ENCODE results near the gene CYBC1. TPM values are rescaled to one million over a fixed set of nuclear protein-coding genes. Genes with fewer than 3 reads are reported as not detected.
"Not testable (repeated sequence)": the region's sequence is repeated elsewhere in the genome, so short reads cannot be mapped to it uniquely, and the experiment has no call there.

Gene CYBC1
- total RNA-seq, 1 donor, result 72.4 TPM

GRCh38 chr17:82463391-82463790 is 12.8 kb upstream of the CYBC1 start:
- H3K4me2 ChIP-seq (ENCODE audit: insufficient read depth, low read length), result no peak overlapping the region
- peaks cover 34% of the 10 kb centered on the region for H3K36me3 ChIP-seq (ENCODE audit: insufficient read depth, low read length)
- peak; percentile 4 for DNase-seq (ENCODE audit: insufficient read length, low spot score, missing footprints)
- H3K27me3 ChIP-seq (ENCODE audit: insufficient read depth, low read length), result no peaks in the 10 kb centered on the region
- peaks cover 7% of the 10 kb centered on the region for H3K79me2 ChIP-seq (ENCODE audit: insufficient read depth, low read length)
- H3K9me3 ChIP-seq (ENCODE audit: low read depth, low read length), result no peaks in the 10 kb centered on the region
- no peak overlapping the region for H2AFZ ChIP-seq (ENCODE audit: low read length)
- TF ChIP-seq, protein P1, sequence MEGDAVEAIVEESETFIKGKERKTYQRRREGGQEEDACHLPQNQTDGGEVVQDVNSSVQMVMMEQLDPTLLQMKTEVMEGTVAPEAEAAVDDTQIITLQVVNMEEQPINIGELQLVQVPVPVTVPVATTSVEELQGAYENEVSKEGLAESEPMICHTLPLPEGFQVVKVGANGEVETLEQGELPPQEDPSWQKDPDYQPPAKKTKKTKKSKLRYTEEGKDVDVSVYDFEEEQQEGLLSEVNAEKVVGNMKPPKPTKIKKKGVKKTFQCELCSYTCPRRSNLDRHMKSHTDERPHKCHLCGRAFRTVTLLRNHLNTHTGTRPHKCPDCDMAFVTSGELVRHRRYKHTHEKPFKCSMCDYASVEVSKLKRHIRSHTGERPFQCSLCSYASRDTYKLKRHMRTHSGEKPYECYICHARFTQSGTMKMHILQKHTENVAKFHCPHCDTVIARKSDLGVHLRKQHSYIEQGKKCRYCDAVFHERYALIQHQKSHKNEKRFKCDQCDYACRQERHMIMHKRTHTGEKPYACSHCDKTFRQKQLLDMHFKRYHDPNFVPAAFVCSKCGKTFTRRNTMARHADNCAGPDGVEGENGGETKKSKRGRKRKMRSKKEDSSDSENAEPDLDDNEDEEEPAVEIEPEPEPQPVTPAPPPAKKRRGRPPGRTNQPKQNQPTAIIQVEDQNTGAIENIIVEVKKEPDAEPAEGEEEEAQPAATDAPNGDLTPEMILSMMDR (IDR thresholded peaks at IDR 0.05; ENCODE audit: extremely low read depth, low read depth, low read length), result no peak
- H3K27ac ChIP-seq (ENCODE audit: low read depth, low read length), result no peak overlapping the region
- peaks cover 4% of the 10 kb centered on the region for H3K4me1 ChIP-seq (ENCODE audit: insufficient read depth, low read length)
- no peak overlapping the region for H3K4me3 ChIP-seq (ENCODE audit: insufficient read depth, low read length)
- H4K20me1 ChIP-seq (ENCODE audit: insufficient read depth, low read length), result no peaks in the 10 kb centered on the region

GRCh38 chr17:82461827-82462524 is 11.4 kb upstream of the CYBC1 start:
- no peaks in the 10 kb centered on the region for H3K27me3 ChIP-seq (ENCODE audit: insufficient read depth, low read length)
- H3K36me3 ChIP-seq (ENCODE audit: insufficient read depth, low read length), result peaks cover 34% of the 10 kb centered on the region

GRCh38 chr17:82459936-82460335 is 9.4 kb upstream of the CYBC1 start:
- H3K27ac ChIP-seq (ENCODE audit: low read depth, low read length); H4K20me1 ChIP-seq (ENCODE audit: insufficient read depth, low read length); H3K27me3 ChIP-seq (ENCODE audit: insufficient read depth, low read length); H3K9me3 ChIP-seq (ENCODE audit: low read depth, low read length); H2AFZ ChIP-seq (ENCODE audit: low read length); H3K4me3 ChIP-seq (ENCODE audit: insufficient read depth, low read length); H3K79me2 ChIP-seq (ENCODE audit: insufficient read depth, low read length): not testable (repeated sequence)
- peak overlapping the region; percentile 97 for H3K4me2 ChIP-seq (ENCODE audit: insufficient read depth, low read length)
- peak; percentile 75 for DNase-seq (ENCODE audit: insufficient read length, low spot score, missing footprints)
- peaks cover 25% of the 10 kb centered on the region for H3K36me3 ChIP-seq (ENCODE audit: insufficient read depth, low read length)
- peaks cover 12% of the 10 kb centered on the region for H3K4me1 ChIP-seq (ENCODE audit: insufficient read depth, low read length)

More at GRCh38 chr17:82461827-82462524, 11.4 kb upstream of the CYBC1 start:
- Histone ChIP-seq H3K79me2 (ENCODE audit: insufficient read depth, low read length) (peaks cover 7% of the 10 kb centered on the region), H3K4me2 (ENCODE audit: insufficient read depth, low read length) (no peak overlapping the region), H3K9me3 (ENCODE audit: low read depth, low read length) (no peaks in the 10 kb centered on the region), H3K4me3 (ENCODE audit: insufficient read depth, low read length) (no peak overlapping the region), H3K4me1 (ENCODE audit: insufficient read depth, low read length) (peaks cover 12% of the 10 kb centered on the region), H2AFZ (ENCODE audit: low read length) (no peak overlapping the region), H4K20me1 (ENCODE audit: insufficient read depth, low read length) (no peaks in the 10 kb centered on the region), H3K27ac (ENCODE audit: low read depth, low read length) (no peak overlapping the region)
- peak; percentile 65 for DNase-seq (ENCODE audit: insufficient read length, low spot score, missing footprints)
- TF ChIP-seq, protein P1 (IDR thresholded peaks at IDR 0.05; ENCODE audit: extremely low read depth, low read depth, low read length), result no peak

DNA sequence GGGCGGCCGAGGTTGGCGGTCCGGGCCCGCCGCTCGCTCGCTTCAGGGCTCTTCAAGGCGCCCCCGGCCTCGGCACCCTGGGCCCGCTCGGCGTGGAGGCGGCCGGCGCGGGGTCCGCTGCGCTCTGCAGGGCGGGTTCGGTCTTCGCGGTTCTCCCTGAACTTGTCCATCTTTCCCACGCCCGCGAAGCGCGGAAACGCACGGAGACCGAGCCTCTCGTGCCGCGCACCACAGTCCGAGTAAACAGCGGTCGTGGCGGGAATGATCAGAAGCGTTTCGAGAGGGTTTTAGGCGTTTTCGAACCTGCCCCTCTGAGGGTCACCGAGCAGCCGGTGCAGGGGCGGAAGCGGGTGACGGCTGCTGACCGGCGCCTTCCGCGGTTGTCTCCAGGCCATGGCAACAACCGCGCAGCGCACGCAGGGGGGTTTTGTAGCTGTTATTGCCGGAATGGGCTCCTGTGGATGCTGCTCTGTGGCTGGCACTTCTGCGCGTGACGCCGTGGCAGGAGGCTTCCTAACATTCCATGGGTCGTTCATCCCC is 8.4 kb upstream of the CYBC1 start:
- Histone ChIP-seq H3K9me3 (ENCODE audit: low read depth, low read length) (no peaks in the 10 kb centered on the region), H4K20me1 (ENCODE audit: insufficient read depth, low read length) (no peaks in the 10 kb centered on the region), H3K36me3 (ENCODE audit: insufficient read depth, low read length) (peaks cover 15% of the 10 kb centered on the region), H3K79me2 (ENCODE audit: insufficient read depth, low read length) (peaks cover 7% of the 10 kb centered on the region), H3K4me3 (ENCODE audit: insufficient read depth, low read length) (peak overlapping the region; percentile 83), H3K4me1 (ENCODE audit: insufficient read depth, low read length) (peaks cover 12% of the 10 kb centered on the region), H3K27me3 (ENCODE audit: insufficient read depth, low read length) (no peaks in the 10 kb centered on the region), H3K4me2 (ENCODE audit: insufficient read depth, low read length) (peak overlapping the region; percentile 97), H3K27ac (ENCODE audit: low read depth, low read length) (peak overlapping the region; percentile 60), H2AFZ (ENCODE audit: low read length) (peak overlapping the region; percentile 75)
- TF ChIP-seq, protein P1 (IDR thresholded peaks at IDR 0.05; ENCODE audit: extremely low read depth, low read depth, low read length), result no peak
- peak; percentile 91 for DNase-seq (ENCODE audit: insufficient read length, low spot score, missing footprints)
